ENCODE data around the gene MTUS2. TPM values are rescaled to one million over a fixed set of nuclear protein-coding genes. Genes with fewer than 3 reads are reported as not detected.

MTUS2 gene
- total and polyA plus RNA-seq, 2 donors (not counting 3 experiments of a cell fraction or from before 2014, with no cell fraction given) = not detected

DNA sequence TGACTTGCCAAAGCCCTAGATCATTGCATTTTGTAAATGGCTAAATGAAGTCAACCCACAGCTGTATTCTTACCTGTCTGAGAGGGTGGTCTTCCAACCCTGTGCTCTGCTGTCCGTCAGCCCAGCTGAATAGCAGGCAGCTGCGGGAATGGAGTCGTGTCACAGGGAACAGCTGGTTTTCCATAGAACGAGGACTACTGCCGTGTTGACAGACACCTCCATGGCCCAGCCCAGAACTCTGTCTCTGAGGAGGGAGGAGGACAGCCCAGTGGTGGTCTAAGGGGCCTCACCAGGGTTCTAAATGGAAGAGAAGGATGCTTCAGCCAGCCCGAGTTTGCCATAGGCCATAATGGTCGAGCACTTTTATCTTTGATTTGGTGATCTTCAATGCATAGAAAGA lies 664.7 kb downstream of the MTUS2 start:
- dilution Hi-C loops (cut with MboI; ENCODE audit: extremely low pct_ligation_motif_present, low sequenced_read_pairs) = no loop called here
- no peak for DNase-seq (ENCODE audit: low read depth, low spot score)
- intact Hi-C loops (cut with micrococcal nuclease) = no loop called here
- peaks cover 0 to 5% of the 10 kb centered on the region in 2 experiments for H3K27me3 ChIP-seq (ENCODE audit: control insufficient read depth in 2 of 2, insufficient read depth in 2 of 2, low read length in 2 of 2)
- no peaks in the 10 kb centered on the region for H3K36me3 ChIP-seq (ENCODE audit: control insufficient read depth in 2 of 2, extremely low read depth in 1 of 2, insufficient read depth in 2 of 2, low read length in 2 of 2)
- no peak overlapping the region for H3K9ac ChIP-seq (replicated peaks; ENCODE audit: extremely low read depth, insufficient read depth, low read length)
- H3K4me3 ChIP-seq (replicated peaks in 1 of 3; ENCODE audit: insufficient read depth in 1 of 3, low read depth in 1 of 3, low read length in 3 of 3) = no peak overlapping the region
- H3K9me1 ChIP-seq (replicated peaks; ENCODE audit: control insufficient read depth, extremely low read depth, insufficient read depth, low read length) = no peaks in the 10 kb centered on the region
- no peaks in the 10 kb centered on the region for H4K20me1 ChIP-seq (replicated peaks; ENCODE audit: control insufficient read depth, extremely low read depth, insufficient read depth, low read length)
- TF ChIP-seq FOS (IDR thresholded peaks at IDR 0.05; ENCODE audit: borderline replicate concordance, insufficient read depth, low read length) (no peak), EZH2 (IDR thresholded peaks at IDR 0.05; ENCODE audit: borderline replicate concordance, low read depth, low read length, severe bottlenecking) (no peak)
- no peak overlapping the region for H2AFZ ChIP-seq (ENCODE audit: low read depth, low read length)
- H3K9me3 ChIP-seq (replicated peaks; ENCODE audit: control insufficient read depth, insufficient read depth, low read length) = no peaks in the 10 kb centered on the region
- no TSS peak for BruUV-seq (replicated peaks)
- H3K4me1 ChIP-seq (ENCODE audit: control insufficient read depth, extremely low read depth, insufficient read depth, low read length) = no peaks in the 10 kb centered on the region
- ChIA-PET CTCF (interaction anchor here (1.1 to 5.5 kb wide), 4 partner anchors 12 to 228 kb away, joined by 3 to 32 read pairs (median 5); no protein-coding TSS in a partner anchor), POLR2A (no interaction called here)
- H3K27ac ChIP-seq (ENCODE audit: insufficient read depth, low read depth, low read length) = no peak overlapping the region
- no peak for FAIRE-seq
- H3K79me2 ChIP-seq (ENCODE audit: control insufficient read depth, insufficient read depth, low read length) = no peaks in the 10 kb centered on the region
- H3K4me2 ChIP-seq (ENCODE audit: insufficient read depth, low read length) = no peak overlapping the region

DNA sequence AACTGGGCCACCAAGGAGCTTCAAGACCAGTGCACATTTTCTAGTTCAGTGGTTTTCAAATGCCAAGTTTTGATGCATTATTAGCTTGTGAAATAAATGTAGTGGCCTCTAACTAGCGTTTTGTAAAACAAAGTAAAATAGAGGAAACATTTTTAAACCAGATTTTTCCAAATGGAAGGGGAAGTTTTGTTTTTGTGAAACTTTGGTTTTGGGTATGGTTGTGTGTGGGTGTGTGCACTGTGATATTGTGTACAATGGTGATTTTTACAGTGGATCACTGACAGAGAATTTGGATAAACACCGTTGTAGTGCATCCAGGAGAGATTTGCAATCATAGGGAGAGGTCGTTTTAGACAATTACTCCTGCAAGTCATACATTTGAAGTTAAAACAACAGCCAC lies 666.4 kb downstream of the MTUS2 start:
- peaks cover 0 to 5% of the 10 kb centered on the region in 2 experiments for H3K27me3 ChIP-seq (ENCODE audit: control insufficient read depth in 2 of 2, insufficient read depth in 2 of 2, low read length in 2 of 2)
- no peaks in the 10 kb centered on the region for H3K4me1 ChIP-seq (ENCODE audit: control insufficient read depth, extremely low read depth, insufficient read depth, low read length)
- no peak overlapping the region for H2AFZ ChIP-seq (ENCODE audit: low read depth, low read length)
- no peaks in the 10 kb centered on the region for H4K20me1 ChIP-seq (replicated peaks; ENCODE audit: control insufficient read depth, extremely low read depth, insufficient read depth, low read length)
- H3K4me2 ChIP-seq (ENCODE audit: insufficient read depth, low read length) = no peak overlapping the region
- CTCF ChIA-PET = interaction anchor here (5.5 kb wide), 1 partner anchor 14 kb away, joined by 32 read pairs; no protein-coding TSS in a partner anchor
- BruUV-seq (replicated peaks) = no TSS peak
- POLR2A ChIA-PET = no interaction called here
- H3K9me3 ChIP-seq (replicated peaks; ENCODE audit: control insufficient read depth, insufficient read depth, low read length) = no peaks in the 10 kb centered on the region
- TF ChIP-seq, protein P1, sequence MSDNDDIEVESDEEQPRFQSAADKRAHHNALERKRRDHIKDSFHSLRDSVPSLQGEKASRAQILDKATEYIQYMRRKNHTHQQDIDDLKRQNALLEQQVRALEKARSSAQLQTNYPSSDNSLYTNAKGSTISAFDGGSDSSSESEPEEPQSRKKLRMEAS (IDR thresholded peaks at IDR 0.05; ENCODE audit: insufficient read depth, insufficient read length) = no peak
- TF ChIP-seq GATA2 (IDR thresholded peaks at IDR 0.05; ENCODE audit: insufficient read depth, insufficient read length, low read depth, low read length) (no peak), JUN (IDR thresholded peaks at IDR 0.05; ENCODE audit: borderline replicate concordance, insufficient read depth, insufficient read length, low read depth) (no peak), MYC (IDR thresholded peaks at IDR 0.05; ENCODE audit: low read depth, low read length) (no peak), POLR2A (IDR thresholded peaks at IDR 0.05; ENCODE audit: low read depth, low read length) (no peak), EZH2 (IDR thresholded peaks at IDR 0.05; ENCODE audit: borderline replicate concordance, low read depth, low read length, severe bottlenecking) (no peak), POLR2AphosphoS5 (IDR thresholded peaks at IDR 0.05; ENCODE audit: insufficient read depth, low read depth, low read length) (no peak)
- TF ChIP-seq, protein P2, sequence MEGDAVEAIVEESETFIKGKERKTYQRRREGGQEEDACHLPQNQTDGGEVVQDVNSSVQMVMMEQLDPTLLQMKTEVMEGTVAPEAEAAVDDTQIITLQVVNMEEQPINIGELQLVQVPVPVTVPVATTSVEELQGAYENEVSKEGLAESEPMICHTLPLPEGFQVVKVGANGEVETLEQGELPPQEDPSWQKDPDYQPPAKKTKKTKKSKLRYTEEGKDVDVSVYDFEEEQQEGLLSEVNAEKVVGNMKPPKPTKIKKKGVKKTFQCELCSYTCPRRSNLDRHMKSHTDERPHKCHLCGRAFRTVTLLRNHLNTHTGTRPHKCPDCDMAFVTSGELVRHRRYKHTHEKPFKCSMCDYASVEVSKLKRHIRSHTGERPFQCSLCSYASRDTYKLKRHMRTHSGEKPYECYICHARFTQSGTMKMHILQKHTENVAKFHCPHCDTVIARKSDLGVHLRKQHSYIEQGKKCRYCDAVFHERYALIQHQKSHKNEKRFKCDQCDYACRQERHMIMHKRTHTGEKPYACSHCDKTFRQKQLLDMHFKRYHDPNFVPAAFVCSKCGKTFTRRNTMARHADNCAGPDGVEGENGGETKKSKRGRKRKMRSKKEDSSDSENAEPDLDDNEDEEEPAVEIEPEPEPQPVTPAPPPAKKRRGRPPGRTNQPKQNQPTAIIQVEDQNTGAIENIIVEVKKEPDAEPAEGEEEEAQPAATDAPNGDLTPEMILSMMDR (IDR thresholded peaks at IDR 0.05; ENCODE audit: extremely low read depth in 1 of 2, insufficient read depth in 1 of 2, low read depth in 1 of 2, low read length in 2 of 2) = no peak
- H3K9me1 ChIP-seq (replicated peaks; ENCODE audit: control insufficient read depth, extremely low read depth, insufficient read depth, low read length) = no peaks in the 10 kb centered on the region
- no peaks in the 10 kb centered on the region for H3K36me3 ChIP-seq (ENCODE audit: control insufficient read depth in 2 of 2, extremely low read depth in 1 of 2, insufficient read depth in 2 of 2, low read length in 2 of 2)
- H3K9ac ChIP-seq (replicated peaks; ENCODE audit: extremely low read depth, insufficient read depth, low read length) = no peak overlapping the region
- intact Hi-C loops (cut with micrococcal nuclease) (no loop called here), dilution Hi-C loops (cut with MboI; ENCODE audit: extremely low pct_ligation_motif_present, low sequenced_read_pairs) (no loop called here)
- no peaks in the 10 kb centered on the region for H3K79me2 ChIP-seq (ENCODE audit: control insufficient read depth, insufficient read depth, low read length)
- FAIRE-seq = no peak
- DNase-seq (ENCODE audit: low read depth, low spot score) = no peak
- no peak overlapping the region for H3K4me3 ChIP-seq (replicated peaks in 1 of 3; ENCODE audit: insufficient read depth in 1 of 3, low read depth in 1 of 3, low read length in 3 of 3)
- H3K27ac ChIP-seq (ENCODE audit: insufficient read depth, low read depth, low read length) = no peak overlapping the region
